ENCODE measurements around the gene CRYBG3.

CRYBG3 gene

GRCh38 chr3:97983933-97984491 is 162.2 kb downstream of the CRYBG3 start:
- DNase-seq: no peak

- no peak for DNase-seq
Observed at GRCh38 chr3:97987306-97987705, 165.5 kb downstream of the CRYBG3 start.

DNA sequence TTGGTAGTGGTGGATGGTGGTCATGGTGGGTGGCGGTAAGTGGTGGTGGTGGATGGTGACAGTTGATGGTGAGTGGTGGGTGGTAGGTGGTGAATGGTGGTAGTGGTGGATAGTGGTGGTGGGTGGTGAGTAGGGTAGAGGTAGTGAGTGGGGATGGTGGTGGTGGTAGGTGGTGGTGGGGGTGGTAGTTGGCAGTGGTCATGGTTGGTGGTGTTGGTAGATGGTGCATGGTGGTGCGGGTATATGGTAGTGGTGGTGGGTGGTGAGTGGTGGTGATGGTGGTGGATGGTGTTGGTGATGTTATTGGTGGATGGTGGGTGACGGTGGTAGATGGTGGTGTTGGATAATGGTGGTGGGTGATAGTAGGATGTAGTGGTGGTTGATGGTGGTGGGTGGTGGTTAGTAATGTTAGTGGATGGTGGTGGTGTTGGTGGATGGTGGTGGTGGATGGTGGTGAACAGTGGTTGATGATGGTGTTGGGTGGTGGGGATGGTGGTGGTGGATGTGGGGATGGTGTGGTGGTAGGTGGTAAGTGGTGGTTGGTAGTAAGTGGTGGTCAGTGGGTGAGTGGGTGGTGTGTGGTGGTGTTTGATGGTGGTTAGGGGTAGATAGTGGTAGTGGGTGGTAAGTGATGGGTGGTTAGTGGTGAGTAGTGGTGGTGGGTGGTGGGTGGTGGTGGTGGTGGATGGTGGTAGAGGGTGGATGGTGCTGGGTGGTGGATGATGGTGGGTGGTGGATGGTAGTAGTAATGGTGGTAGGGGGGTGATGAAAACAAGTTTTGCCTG is 167.2 kb downstream of the CRYBG3 start:
- DNase-seq: no peak

DNA sequence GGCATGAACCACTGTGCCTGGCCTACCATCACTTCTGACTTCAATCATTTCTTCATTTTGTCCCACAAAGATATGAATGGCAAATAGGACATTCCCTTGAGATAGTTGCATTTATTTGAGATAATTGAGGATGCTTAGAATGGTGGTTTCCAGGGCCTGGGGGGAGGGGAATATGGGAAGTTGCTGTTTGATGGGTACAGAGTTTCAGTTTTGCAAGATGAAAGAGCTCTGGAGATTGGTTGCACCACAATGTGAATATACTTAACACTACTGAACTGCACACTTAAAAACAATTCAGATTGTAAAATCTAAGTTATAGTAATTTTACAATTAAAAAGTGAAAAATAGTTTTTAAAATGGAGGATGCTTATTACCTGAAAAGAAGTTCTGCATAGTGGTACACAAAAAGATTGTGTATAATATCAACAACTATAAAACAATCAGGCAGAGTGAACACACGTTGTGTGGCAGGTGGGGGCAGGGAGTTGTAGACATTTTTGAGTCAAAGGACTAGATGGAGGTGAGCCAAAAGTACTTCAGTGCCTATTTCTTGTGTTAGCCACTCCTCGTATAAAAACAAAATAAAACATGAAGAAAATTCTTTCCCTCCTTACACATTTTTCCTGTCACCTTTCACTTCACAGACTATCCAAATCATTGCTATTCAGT is 168.9 kb downstream of the CRYBG3 start:
- no peak for DNase-seq

- no peak for DNase-seq
Observed at GRCh38 chr3:97991293-97991682, 169.5 kb downstream of the CRYBG3 start.

DNA sequence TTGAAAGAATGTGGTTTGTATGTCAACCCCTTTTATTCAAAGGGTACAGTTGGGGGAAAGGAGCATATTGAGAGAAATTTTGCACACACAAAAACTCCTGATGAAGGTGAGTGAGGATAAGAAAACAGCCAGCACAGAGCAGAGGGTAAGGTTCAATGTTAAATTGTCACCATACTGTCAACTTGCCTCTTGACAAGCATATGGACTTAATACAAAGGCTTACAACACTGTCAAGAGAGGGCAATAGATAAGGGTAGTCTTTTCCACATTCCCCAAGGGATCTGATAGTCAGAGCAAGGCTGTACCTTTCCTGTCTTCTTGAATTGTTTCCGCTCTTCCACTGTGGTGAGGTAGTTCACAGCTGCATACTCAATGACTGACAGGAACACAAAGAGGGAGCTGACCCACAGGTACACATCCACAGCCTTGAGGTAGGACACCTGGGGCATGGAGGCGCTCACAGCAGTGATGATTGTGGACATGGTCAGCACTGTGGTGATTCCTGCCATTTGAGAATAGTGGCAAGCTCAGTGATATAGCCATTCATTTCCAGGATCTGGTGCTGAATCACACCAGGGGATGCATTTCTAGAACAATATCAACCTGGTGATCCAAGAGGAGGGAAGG is 170.8 kb downstream of the CRYBG3 start:
- no peak for DNase-seq

DNA sequence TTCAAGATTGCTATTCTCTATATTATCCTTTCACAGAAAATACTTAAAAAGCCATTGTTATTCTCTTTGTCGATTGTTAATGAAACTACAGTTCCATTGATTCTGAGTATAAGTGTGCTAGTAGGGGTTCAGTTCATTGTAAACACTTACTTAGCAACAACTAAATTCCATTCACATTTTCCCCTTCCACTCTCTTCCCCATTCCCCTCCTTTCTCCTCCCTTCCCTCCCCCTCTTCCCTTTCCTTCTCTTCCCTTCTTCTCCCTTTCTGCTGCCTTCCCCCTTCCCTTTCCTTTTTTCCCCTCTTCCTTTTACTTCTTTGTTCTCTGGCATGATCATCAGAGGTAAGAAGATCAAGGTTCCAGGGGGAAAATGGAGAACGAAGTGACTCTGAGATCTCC is 171.7 kb downstream of the CRYBG3 start:
- no peak for DNase-seq

DNA sequence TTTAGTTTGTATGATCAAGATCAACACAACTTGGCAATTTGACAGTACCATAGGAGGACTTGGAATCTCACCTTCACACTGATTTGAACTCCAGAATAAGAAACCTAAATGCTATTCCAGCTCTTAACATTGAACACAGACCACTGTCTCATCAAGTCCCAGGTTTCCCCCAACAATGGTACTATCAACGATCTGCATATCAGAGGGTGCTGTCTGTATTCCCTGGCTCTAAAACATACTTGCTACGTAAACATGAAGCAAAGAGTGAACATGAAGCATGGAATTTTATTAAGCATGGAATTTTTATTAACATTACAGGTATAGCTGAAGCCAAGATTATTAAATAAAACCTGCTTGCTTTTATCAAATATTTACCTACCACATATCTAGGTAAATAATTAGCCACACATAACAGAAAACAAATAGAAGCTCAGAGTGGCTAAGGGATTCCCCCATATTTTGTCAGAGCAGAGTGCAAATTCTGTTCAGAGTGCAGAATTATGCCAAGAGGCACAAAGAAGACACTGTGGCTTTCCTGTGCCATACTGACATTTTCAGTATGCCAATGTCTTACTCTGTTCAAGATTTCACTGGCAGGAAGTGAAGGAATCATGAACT is 172.6 kb downstream of the CRYBG3 start:
- no peak for DNase-seq
